ENCODE measurements around the gene SLC35F3. TPM values are rescaled to one million over a fixed set of nuclear protein-coding genes. Genes with fewer than 3 reads are reported as not detected.

Gene SLC35F3
- total RNA-seq, 2 experiments from 2014 or later, result 0.08 TPM; not detected in 1

GRCh38 chr1:234324821-234325220 is 420.3 kb downstream of the SLC35F3 start:
- ATAC-seq (ENCODE audit: poor library complexity) (no peak), DNase-seq (no peak)
- Mint-ChIP-seq H3K9me3 (no peaks in the 10 kb centered on the region), H3K4me1 (ENCODE audit: low read depth) (peaks cover 31% of the 10 kb centered on the region), H3K36me3 (ENCODE audit: low read depth) (peaks cover 4% of the 10 kb centered on the region), H3K27me3 (peaks cover 5% of the 10 kb centered on the region), H3K4me3 (no peak overlapping the region), H3K27ac (no peak overlapping the region)
- no peak for TF ChIP-seq CTCF (IDR thresholded peaks at IDR 0.05)
- POLR2A ChIA-PET, result interaction anchor here (2.4 to 4.2 kb wide), 2 partner anchors 15 to 48 kb away, joined by 7 to 23 read pairs; partner anchors contain the start of gene COA6
- Histone ChIP-seq H3K27me3 (ENCODE audit: control insufficient read depth in 1 of 2, insufficient read depth in 2 of 2, low read length in 2 of 2) (peaks cover 0 to 6% of the 10 kb centered on the region in 2 experiments), H3K4me1 (ENCODE audit: insufficient read depth, low read length) (peaks cover 18% of the 10 kb centered on the region), H3K4me3 (ENCODE audit: low read length) (no peak overlapping the region), H3K36me3 (ENCODE audit: insufficient read depth, low read length) (no peaks in the 10 kb centered on the region), H3K9me3 (ENCODE audit: control insufficient read depth in 1 of 2, insufficient read depth in 1 of 2, low read length in 2 of 2) (no peaks in the 10 kb centered on the region), H3K27ac (ENCODE audit: low read depth in 1 of 2, low read length in 2 of 2) (no peak overlapping the region)
- CTCF ChIA-PET, result interaction anchor here (0.7 to 10.2 kb wide), 2 partner anchors 13 to 17 kb away, joined by 3 to 156 read pairs; no protein-coding TSS in a partner anchor
- intact Hi-C loops (cut with DNase I, micrococcal nuclease), result loop anchor here (2.0 to 5.0 kb wide), 4 partner anchors 47 to 173 kb away; partner anchors contain the start of gene COA6 (in 1 of the 2)

GRCh38 chr1:234325878-234326496 is 421.5 kb downstream of the SLC35F3 start:
- TF ChIP-seq CTCF (IDR thresholded peaks at IDR 0.05), result no peak
- intact Hi-C loops (cut with DNase I, micrococcal nuclease), result loop anchor here (1.0 to 5.0 kb wide), 9 partner anchors 11 to 211 kb away; partner anchors contain the start of gene COA6 (in 1 of the 2)
- Histone ChIP-seq H3K27me3 (ENCODE audit: control insufficient read depth in 1 of 2, insufficient read depth in 2 of 2, low read length in 2 of 2) (peaks cover 0 to 6% of the 10 kb centered on the region in 2 experiments), H3K9me3 (ENCODE audit: control insufficient read depth in 1 of 2, insufficient read depth in 1 of 2, low read length in 2 of 2) (no peaks in the 10 kb centered on the region), H3K4me3 (ENCODE audit: low read length) (peak overlapping the region; percentile 73), H3K27ac (ENCODE audit: low read depth in 1 of 2, low read length in 2 of 2) (peak overlapping the region; percentile 24 to 72), H3K4me1 (ENCODE audit: insufficient read depth, low read length) (peaks cover 17% of the 10 kb centered on the region), H3K36me3 (ENCODE audit: insufficient read depth, low read length) (no peaks in the 10 kb centered on the region)
- ChIA-PET POLR2A (interaction anchor here (0.8 to 4.2 kb wide), 5 partner anchors 10 to 82 kb away, joined by 3 to 23 read pairs (median 7); partner anchors contain the start of gene COA6), CTCF (interaction anchor here (0.8 to 10.2 kb wide), 18 partner anchors 8 to 212 kb away, joined by 3 to 156 read pairs (median 4); partner anchors contain the start of gene COA6)
- DNase-seq, result peak in 3 of 14 experiments; percentile 23 to 49 (median 26)
- H3K9me3 Mint-ChIP-seq, result no peaks in the 10 kb centered on the region
- H3K27me3 Mint-ChIP-seq, result peaks cover 9% of the 10 kb centered on the region
- H3K4me1 Mint-ChIP-seq (ENCODE audit: low read depth), result peaks cover 31% of the 10 kb centered on the region
- H3K4me3 Mint-ChIP-seq, result peak overlapping the region; percentile 93
- ATAC-seq (ENCODE audit: poor library complexity), result peak; percentile 36
- H3K36me3 Mint-ChIP-seq (ENCODE audit: low read depth), result peaks cover 4% of the 10 kb centered on the region
- H3K27ac Mint-ChIP-seq, result peak overlapping the region; percentile 85

GRCh38 chr1:234326497-234327366 is 422.3 kb downstream of the SLC35F3 start:
- H3K4me1 ChIP-seq (ENCODE audit: insufficient read depth, low read length), result peaks cover 12% of the 10 kb centered on the region
- peak overlapping the region; percentile 85 for H3K27ac Mint-ChIP-seq
- TF ChIP-seq CTCF (IDR thresholded peaks at IDR 0.05), result peak; percentile 87
- H3K36me3 Mint-ChIP-seq (ENCODE audit: low read depth), result peaks cover 4% of the 10 kb centered on the region
- intact Hi-C loops (cut with DNase I, micrococcal nuclease), result loop anchor here (1.0 to 5.0 kb wide), 8 partner anchors 11 to 212 kb away; partner anchors contain the start of gene COA6 (in 1 of the 2)
- peak overlapping the region; percentile 73 for H3K4me3 ChIP-seq (ENCODE audit: low read length)
- H3K36me3 ChIP-seq (ENCODE audit: insufficient read depth, low read length), result no peaks in the 10 kb centered on the region
- peak overlapping the region; percentile 24 to 72 for H3K27ac ChIP-seq (ENCODE audit: low read depth in 1 of 2, low read length in 2 of 2)
- ATAC-seq (ENCODE audit: poor library complexity) (peak; percentile 91), DNase-seq (peak; percentile 45 to 86 (median 71))
- H3K27me3 ChIP-seq (ENCODE audit: control insufficient read depth in 1 of 2, insufficient read depth in 2 of 2, low read length in 2 of 2), result peaks cover 0 to 6% of the 10 kb centered on the region in 2 experiments
- POLR2A ChIA-PET, result interaction anchor here (0.8 to 4.2 kb wide), 5 partner anchors 13 to 82 kb away, joined by 3 to 23 read pairs (median 7); partner anchors contain the start of gene COA6
- CTCF ChIA-PET, result interaction anchor here (0.7 to 10.2 kb wide), 22 partner anchors 9 to 213 kb away, joined by 3 to 156 read pairs (median 4); partner anchors contain the start of genes COA6 and TARBP1
- H3K27me3 Mint-ChIP-seq, result peaks cover 14% of the 10 kb centered on the region
- H3K9me3 Mint-ChIP-seq, result no peaks in the 10 kb centered on the region
- peak overlapping the region; percentile 93 for H3K4me3 Mint-ChIP-seq
- H3K4me1 Mint-ChIP-seq (ENCODE audit: low read depth), result peaks cover 25% of the 10 kb centered on the region
- no peaks in the 10 kb centered on the region for H3K9me3 ChIP-seq (ENCODE audit: control insufficient read depth in 1 of 2, insufficient read depth in 1 of 2, low read length in 2 of 2)

All from CD4-positive, alpha-beta T cell (primary cell).